H1 (cell line): Measurements from ENCODE around the gene CDH16. TPM values are rescaled to one million over a fixed set of nuclear protein-coding genes. Genes with fewer than 3 reads are reported as not detected.

Experiments
- CTCF ChIA-PET: fragments of 300-600 bp; sonication (Branson Sonifier 250); formaldehyde crosslinking; loops from one replicate; lab custom pipeline; 2021; ENCODE audit not compliant: partially characterized antibody; lab: Charles Lee
- POLR2A ChIA-PET: fragments of 300-600 bp; sonication (Branson Sonifier 250); formaldehyde crosslinking; loops from one replicate; lab custom pipeline; 2021; ENCODE audit warnings: inconsistent platforms; ENCODE audit not compliant: partially characterized antibody; lab: Charles Lee
- DNase-seq, 2 experiments: peaks; one replicate each; pipeline versions ENCODE4 v3.0.0 to v3.0.0-alpha.2; 2010 to 2022; ENCODE audit warnings: low spot score in 2 of 2, low read depth in 1 of 2, mixed read lengths in 1 of 2
- FAIRE-seq: peaks from 2 replicates; lab custom pipeline; 2011; peaks lifted over from hg19 to GRCh38; lab: Jason Lieb, UNC
- H2AFZ ChIP-seq: 2 replicates; pipeline ENCODE4 v1.8.1; 2012; ENCODE audit warnings: low read length, inconsistent platforms
- H2AK5ac ChIP-seq: 2 replicates; pipeline ENCODE4 v1.6.1; 2013; ENCODE audit warnings: low read depth, low read length
- H2BK120ac ChIP-seq: replicated peaks from 2 replicates; pipeline ENCODE3; 2013; ENCODE audit warnings: low read depth, low read length, inconsistent platforms
- H2BK12ac ChIP-seq: 2 replicates; pipeline ENCODE4 v1.6.1; 2013; ENCODE audit warnings: low read depth, low read length
- H2BK15ac ChIP-seq: 2 replicates; pipeline ENCODE4 v1.6.1; 2013; ENCODE audit warnings: low read length
- H2BK20ac ChIP-seq: 2 replicates; pipeline ENCODE4 v1.6.1; 2013; ENCODE audit warnings: low read length
- H2BK5ac ChIP-seq: 2 replicates; pipeline ENCODE4 v1.6.1; 2013; ENCODE audit warnings: low read depth, low read length
- H3K14ac ChIP-seq: 2 replicates; pipeline ENCODE4 v1.6.1; 2013; ENCODE audit warnings: inconsistent platforms; ENCODE audit not compliant: insufficient read length
- H3K18ac ChIP-seq: 2 replicates; pipeline ENCODE4 v1.6.1; 2013; ENCODE audit warnings: low read length; ENCODE audit errors: extremely low read depth
- H3K23ac ChIP-seq: 2 replicates; pipeline ENCODE4 v1.6.1; 2013; ENCODE audit warnings: inconsistent platforms; ENCODE audit not compliant: insufficient read length
- H3K23me2 ChIP-seq: 2 replicates; pipeline ENCODE4 v1.6.1; 2013; ENCODE audit warnings: low read depth, low read length
- H3K27ac ChIP-seq: 2 replicates; pipeline ENCODE4 v1.6.1; 2011; ENCODE audit warnings: low read depth, low read length, inconsistent platforms
- H3K27me3 ChIP-seq, 4 experiments: replicated peaks in 1 of 4; 1 replicate in 1 of 4; 2 replicates in 3 of 4; pipeline versions ENCODE4 v1.6.1 to v1.8.1; 2011 to 2013; ENCODE audit warnings: low read length in 3 of 4, mild to moderate bottlenecking in 3 of 4, inconsistent platforms in 2 of 4, mixed read lengths in 2 of 4, moderate library complexity in 1 of 4; ENCODE audit not compliant: control insufficient read depth in 3 of 4, insufficient read depth in 3 of 4; ENCODE audit errors: extremely low read depth in 1 of 4
- H3K36me3 ChIP-seq, 4 experiments: 2 replicates each; pipeline versions ENCODE4 v1.6.1 to v1.8.1; 2011 to 2013; ENCODE audit warnings: mild to moderate bottlenecking in 4 of 4, low read length in 3 of 4, moderate library complexity in 2 of 4, control low read depth in 1 of 4, inconsistent platforms in 1 of 4; ENCODE audit not compliant: insufficient read depth in 4 of 4, control insufficient read depth in 2 of 4
- H3K4ac ChIP-seq: replicated peaks from 2 replicates; pipeline ENCODE3; 2013; ENCODE audit warnings: low read length, low read depth, mixed read lengths, inconsistent platforms; ENCODE audit not compliant: insufficient read length
- H3K4me1 ChIP-seq, 4 experiments: replicated peaks in 1 of 4; 1 replicate in 1 of 4; 2 replicates in 3 of 4; pipeline versions ENCODE4 v1.6.1 to v1.8.1; 2011 to 2013; ENCODE audit warnings: low read length in 3 of 4, inconsistent platforms in 2 of 4, mixed read lengths in 1 of 4; ENCODE audit not compliant: insufficient read depth in 4 of 4, control insufficient read depth in 3 of 4
- H3K4me2 ChIP-seq, 2 experiments: 2 replicates each; pipeline versions ENCODE4 v1.6.1 to v1.8.1; 2011 to 2013; ENCODE audit warnings: low read depth in 2 of 2, low read length in 2 of 2, control low read depth in 1 of 2, inconsistent platforms in 1 of 2, mild to moderate bottlenecking in 1 of 2; ENCODE audit not compliant: insufficient read depth in 1 of 2
- H3K4me3 ChIP-seq, 4 experiments: fragments of 200-600, 300-600 bp in 1 of 4; sonication (generic), shearing (Covaris generic), sonication (Bioruptor Twin) in 1 of 4; 2 replicates each; pipeline versions ENCODE4 v1.5.1 to v1.8.1; 2011 to 2016; ENCODE audit warnings: low read length in 4 of 4, low read depth in 3 of 4, control low read depth in 2 of 4, inconsistent platforms in 2 of 4, mild to moderate bottlenecking in 2 of 4, mixed read lengths in 1 of 4, moderate library complexity in 1 of 4; ENCODE audit not compliant: insufficient read depth in 2 of 4; ENCODE audit errors: extremely low read depth in 1 of 4
- H3K56ac ChIP-seq: replicated peaks from 2 replicates; pipeline ENCODE3; 2013; ENCODE audit warnings: low read depth, mild to moderate bottlenecking, mixed read lengths, low read length, inconsistent platforms; ENCODE audit not compliant: insufficient read length
- H3K79me1 ChIP-seq: 2 replicates; pipeline ENCODE4 v1.6.1; 2013; ENCODE audit warnings: low read depth, low read length, control low read depth
- H3K79me2 ChIP-seq, 2 experiments: 2 replicates each; pipeline versions ENCODE4 v1.6.1 to v1.8.1; 2012 to 2013; ENCODE audit warnings: low read length in 2 of 2, mild to moderate bottlenecking in 2 of 2, inconsistent platforms in 1 of 2; ENCODE audit not compliant: insufficient read depth in 2 of 2, control insufficient read depth in 1 of 2
- H3K9ac ChIP-seq, 4 experiments: replicated peaks in 1 of 4; 1 replicate in 1 of 4; 2 replicates in 3 of 4; pipeline versions ENCODE4 v1.6.1 to v1.8.1; 2011 to 2013; ENCODE audit warnings: low read depth in 3 of 4, low read length in 3 of 4, control low read depth in 2 of 4, mild to moderate bottlenecking in 2 of 4, moderate library complexity in 2 of 4, inconsistent platforms in 1 of 4; ENCODE audit errors: extremely low read depth in 1 of 4
- H3K9me3 ChIP-seq, 2 experiments: 2 replicates each; pipeline versions ENCODE4 v1.6.1 to v1.8.1; 2012 to 2013; ENCODE audit warnings: mild to moderate bottlenecking in 2 of 2, moderate library complexity in 2 of 2, control low read depth in 1 of 2, inconsistent platforms in 1 of 2, low read depth in 1 of 2, low read length in 1 of 2, mixed read lengths in 1 of 2; ENCODE audit not compliant: insufficient read depth in 2 of 2
- H4K20me1 ChIP-seq, 2 experiments: replicated peaks in 1 of 2; 2 replicates each; pipeline versions ENCODE3 to v1.8.1; 2011 to 2013; ENCODE audit warnings: inconsistent platforms in 2 of 2, low read length in 2 of 2, mild to moderate bottlenecking in 1 of 2; ENCODE audit not compliant: insufficient read depth in 2 of 2, control insufficient read depth in 1 of 2
- H4K5ac ChIP-seq: 2 replicates; pipeline ENCODE4 v1.6.1; 2013; ENCODE audit warnings: low read length, low read depth, mixed read lengths, inconsistent platforms; ENCODE audit not compliant: insufficient read length
- H4K8ac ChIP-seq: 2 replicates; pipeline ENCODE4 v1.8.0; 2013; ENCODE audit warnings: mild to moderate bottlenecking, moderate library complexity, low read length, inconsistent platforms; ENCODE audit not compliant: insufficient read depth; ENCODE audit errors: extremely low read depth
- H4K91ac ChIP-seq: replicated peaks from 2 replicates; pipeline ENCODE3; 2013; ENCODE audit warnings: low read length, mixed read lengths, inconsistent platforms; ENCODE audit not compliant: insufficient read length
- ATF2 ChIP-seq: IDR thresholded peaks from 2 replicates; pipeline ENCODE4 v1.6.1; 2012; ENCODE audit warnings: low read length, inconsistent platforms
- BCL11A ChIP-seq, 2 experiments: IDR thresholded peaks; one replicate each; pipeline ENCODE4 v1.6.1; 2011; ENCODE audit warnings: low read depth in 2 of 2, low read length in 2 of 2, mild to moderate bottlenecking in 2 of 2
- CHD1 ChIP-seq: IDR thresholded peaks from 2 replicates; pipeline ENCODE4 v1.6.1; 2012; ENCODE audit warnings: low read depth, low read length, improper control_type of control experiment
- GABPA ChIP-seq: IDR thresholded peaks from 2 replicates; pipeline ENCODE4 v1.6.1; 2011; ENCODE audit warnings: mild to moderate bottlenecking, low read length, moderate library complexity, borderline replicate concordance; ENCODE audit not compliant: insufficient read depth
- HDAC2 ChIP-seq, 2 experiments: fragments of 300-600 bp in 1 of 2; sonication (generic) in 1 of 2; IDR thresholded peaks; 2 replicates each; pipeline ENCODE4 v1.6.1; 2011 to 2012; ENCODE audit warnings: low read depth in 2 of 2, low read length in 2 of 2, mild to moderate bottlenecking in 2 of 2, moderate library complexity in 2 of 2, borderline replicate concordance in 1 of 2, inconsistent platforms in 1 of 2
- MAFK ChIP-seq: IDR thresholded peaks from 2 replicates; pipeline ENCODE4 v1.6.1; 2012; ENCODE audit warnings: low read depth, mild to moderate bottlenecking, improper control_type of control experiment, low read length
- POLR2AphosphoS5 ChIP-seq: IDR thresholded peaks from 2 replicates; pipeline ENCODE4 v1.6.1; 2011; ENCODE audit warnings: low read depth, low read length
- RBBP5 ChIP-seq: IDR thresholded peaks from 2 replicates; pipeline ENCODE4 v1.7.1; 2012; ENCODE audit warnings: low read depth, mild to moderate bottlenecking, inconsistent platforms, low read length, moderate library complexity, borderline replicate concordance
- SRF ChIP-seq: IDR thresholded peaks from 2 replicates; pipeline ENCODE4 v1.6.1; 2011; ENCODE audit warnings: mild to moderate bottlenecking, low read depth, low read length, moderate library complexity
- TAF1 ChIP-seq: IDR thresholded peaks from 2 replicates; pipeline ENCODE4 v1.6.1; 2011; ENCODE audit warnings: mild to moderate bottlenecking, low read depth, low read length
- TBP ChIP-seq: IDR thresholded peaks from 2 replicates; pipeline ENCODE4 v1.6.1; 2011; ENCODE audit warnings: low read depth, low read length, improper control_type of control experiment
- ZNF274 ChIP-seq: IDR thresholded peaks from 2 replicates; pipeline ENCODE4 v1.7.0; 2012; ENCODE audit warnings: low read length, borderline replicate concordance; ENCODE audit errors: extremely low read depth
- WGBS, 2 experiments: shearing (Covaris generic) in 1 of 2; methylation state at CpG; one replicate each; pipeline versions ENCODE4 v1.1.6 to v1.1.7; 2013 to 2015; ENCODE audit warnings: low lambda C conversion rate in 2 of 2, mixed read lengths in 2 of 2, inconsistent platforms in 1 of 2, low coverage in 1 of 2, missing lambda C conversion rate in 1 of 2; ENCODE audit not compliant: insufficient replicate concordance in 2 of 2, insufficient coverage in 1 of 2, insufficient read length in 1 of 2; ENCODE audit errors: extremely low coverage in 1 of 2, missing lambda C conversion rate in 1 of 2; 5-methylcytosine and 5-hydroxymethylcytosine counted together
- polyA plus RNA-seq, 7 experiments: library from polyadenylated mRNA; depleted of rRNA in 3 of 7; stranded (reverse) in 5 of 7; unstranded in 2 of 7; fragments of >200 nt in 5 of 7; fragments of 200-250 nt in 2 of 7; gene quantifications; 1 replicate in 5 of 7; 2 replicates in 1 of 7; 4 replicates in 1 of 7; pipeline versions ENCODE4 v1.2.1 to v1.2.3, GENCODE V29; 2011 to 2013; ENCODE audit warnings: missing spikeins in 2 of 7, mixed read lengths in 2 of 7
- total RNA-seq: library from RNA; stranded (reverse); fragmentation: NEBNext Ultra II Directional; extraction: Animal tissue kit (Norgen Biotek cat#: 25700); gene quantifications from 2 replicates; pipeline ENCODE4 v1.2.1, GENCODE V29; 2021

The CDH16 gene
- total and polyA plus RNA-seq, 2 of the 8 experiments (the other 6 are each of a cell fraction or from before 2014, with no cell fraction given), result not detected

- Histone ChIP-seq H3K79me1 (no peaks in the 10 kb centered on the region), H3K9ac (no peak overlapping the region), H3K4ac (no peak overlapping the region), H3K23me2 (no peaks in the 10 kb centered on the region; the same call in 1 of the 2 replicates), H3K27ac (no peak overlapping the region), H4K20me1 (no peaks in the 10 kb centered on the region), H3K14ac (no peak overlapping the region), H4K8ac (no peak overlapping the region), H2BK15ac (no peak overlapping the region), H2AFZ (no peak overlapping the region), H2AK5ac (no peak overlapping the region), H3K56ac (no peak overlapping the region), H2BK12ac (no peak overlapping the region), H3K4me1 (peaks cover 0 to 3% (median under 1%) of the 10 kb centered on the region in 4 experiments; a peak in 3 of 7 replicates), H3K9me3 (no peaks in the 10 kb centered on the region), H4K5ac (no peak overlapping the region), H3K27me3 (no peaks in the 10 kb centered on the region), H4K91ac (no peak overlapping the region), H2BK120ac (no peak overlapping the region), H3K18ac (no peak overlapping the region), H3K23ac (no peak overlapping the region), H3K79me2 (no peaks in the 10 kb centered on the region), H2BK20ac (no peak overlapping the region), H3K4me2 (no peak overlapping the region), H3K36me3 (no peaks in the 10 kb centered on the region), H3K4me3 (no peak overlapping the region), H2BK5ac (no peak overlapping the region)
- CTCF ChIA-PET, result interaction anchor here (0.6 to 12.2 kb wide), 16 partner anchors 6 to 578 kb away, joined by 3 to 130 read pairs (median 5); partner anchors contain the start of genes B3GNT9 and NOL3
- no peak for DNase-seq
- 88% methylated on average over 4 of the region's 5 CpGs; no CpG with 5 or more reads in 1 of the 2 experiments for WGBS, 2 experiments
- POLR2A ChIA-PET, result interaction anchor here (1.7 kb wide), 1 partner anchor 14 kb away, joined by 6 read pairs; no protein-coding TSS in a partner anchor
- FAIRE-seq, result no peak
- TF ChIP-seq CHD1 (no peak), ATF2 (no peak), MAFK (no peak), RBBP5 (no peak), ZNF274 (no peak), GABPA (no peak), SRF (no peak), HDAC2 (IDR thresholded peaks at IDR 0.05; ENCODE audit: borderline replicate concordance in 1 of 2, low read depth in 2 of 2, low read length in 2 of 2) (no peak), TBP (no peak), BCL11A (IDR thresholded peaks at IDR 0.05; ENCODE audit: low read depth in 2 of 2, low read length in 2 of 2) (no peak), POLR2AphosphoS5 (no peak), TAF1 (no peak)
Measured at GRCh38 chr16:66959704-66960161, 41.0 kb upstream of the CDH16 start.
